Natural killer cell (primary cell): ENCODE data around the gene RAN. TPM values are rescaled to one million over a fixed set of nuclear protein-coding genes. Genes with fewer than 3 reads are reported as not detected.
A peak's percentile ranks its signal among the peaks of the same experiment; 100 is the strongest.

Experiments used
- ATAC-seq, 3 donors: fragments of 150-1000 bp in 2 of 3; fragments of 200-7000 bp in 1 of 3; cut with Tn5 transposase; 1 replicate in 1 of 3; 2 replicates in 2 of 3; pipeline ENCODE4 v1.10.0; 2021; ENCODE audit warnings: mild to moderate bottlenecking in 2 of 3, moderate library complexity in 2 of 3
- DNase-seq, 2 donors: peaks; one replicate each; pipeline versions ENCODE4 v3.0.0 to v3.0.0-alpha.2; 2013 to 2021; ENCODE audit warnings: mixed read lengths in 1 of 2
- H3K27ac ChIP-seq: one replicate; pipeline ENCODE4 v1.5.1; 2013; ENCODE audit warnings: mild to moderate bottlenecking, low read length
- H3K27me3 ChIP-seq: one replicate; pipeline ENCODE4 v1.6.1; 2013; ENCODE audit warnings: low read length; ENCODE audit not compliant: control insufficient read depth, insufficient read depth
- H3K36me3 ChIP-seq: one replicate; pipeline ENCODE4 v1.6.1; 2013; ENCODE audit warnings: low read length; ENCODE audit not compliant: control insufficient read depth, insufficient read depth
- H3K4me1 ChIP-seq: one replicate; pipeline ENCODE4 v1.6.1; 2013; ENCODE audit warnings: low read length; ENCODE audit not compliant: control insufficient read depth, insufficient read depth
- H3K4me3 ChIP-seq: one replicate; pipeline ENCODE4 v1.5.1; 2013; ENCODE audit warnings: low read length
- H3K9me3 ChIP-seq: one replicate; pipeline ENCODE4 v1.6.1; 2013; ENCODE audit warnings: low read length; ENCODE audit not compliant: control insufficient read depth, insufficient read depth
- H3K27ac Mint-ChIP-seq, 2 donors: one replicate each; pipeline ENCODE4 v1.8.0; 2022; ENCODE audit warnings: mild to moderate bottlenecking in 2 of 2, mixed read lengths in 2 of 2, moderate library complexity in 1 of 2
- H3K27me3 Mint-ChIP-seq, 2 donors: one replicate each; pipeline ENCODE4 v1.8.0; 2022; ENCODE audit warnings: low read depth in 2 of 2, mixed read lengths in 2 of 2
- H3K36me3 Mint-ChIP-seq: one replicate; pipeline ENCODE4 v1.8.0; 2022; ENCODE audit warnings: mixed read lengths
- H3K4me1 Mint-ChIP-seq, 2 donors: one replicate each; pipeline ENCODE4 v1.8.0; 2022; ENCODE audit warnings: mixed read lengths in 2 of 2
- H3K4me3 Mint-ChIP-seq: one replicate; pipeline ENCODE4 v1.8.0; 2022; ENCODE audit warnings: mild to moderate bottlenecking, moderate library complexity, mixed read lengths
- H3K9me3 Mint-ChIP-seq, 2 donors: one replicate each; pipeline ENCODE4 v1.8.0; 2022; ENCODE audit warnings: mixed read lengths in 2 of 2
- WGBS: methylation state at CpG from one replicate; pipeline ENCODE4 v1.1.7; 2013; ENCODE audit warnings: missing lambda C conversion rate; ENCODE audit not compliant: insufficient coverage; 5-methylcytosine and 5-hydroxymethylcytosine counted together
- intact Hi-C: fragments of 100-400 bp; cut with micrococcal nuclease; formaldehyde crosslinking; loops from one replicate; pipeline ENCODE4 v1.14.2; 2022
- total RNA-seq, 4 donors: library from RNA; stranded (reverse); fragments of 120-200 nt in 1 of 4; gene quantifications; one replicate each; pipeline versions ENCODE4 v1.2.3 to v1.2.4, GENCODE V29; 2013 to 2022
- TF ChIP-seq, protein P1 (sequence below): fragments of 200-600 bp; IDR thresholded peaks from one replicate; pipeline ENCODE4 v1.8.0; 2022; ENCODE audit warnings: antibody characterized with exemption

The RAN gene
- total RNA-seq, 3 donors from 2014 or later (not counting 1 experiment from before 2014, with no cell fraction given) = 244 to 264 (median 247) TPM

DNA sequence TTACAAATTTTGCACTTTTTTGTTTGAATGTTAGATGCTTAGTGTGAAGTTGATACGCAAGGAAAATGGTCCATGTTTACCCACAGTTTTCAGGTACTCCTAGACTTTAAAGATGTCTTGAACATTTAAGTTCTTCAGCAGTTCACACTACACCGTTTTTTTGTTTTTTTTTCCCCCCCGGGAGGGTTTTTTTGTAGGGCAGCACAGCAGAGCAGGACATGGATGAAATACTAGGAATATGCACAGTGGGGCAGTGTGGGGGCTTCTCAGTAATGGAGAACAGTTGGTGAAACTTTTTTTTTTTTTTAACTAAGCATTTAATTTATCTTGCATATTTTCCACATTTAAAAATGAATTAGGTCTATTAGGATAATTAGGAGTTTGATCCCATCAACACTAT is 4.9 kb downstream of the RAN start:
- peaks cover 44% of the 10 kb centered on the region for H3K36me3 ChIP-seq
- peaks cover 28% of the 10 kb centered on the region for H3K4me1 ChIP-seq
- H3K27ac Mint-ChIP-seq = peak overlapping the region in 1 of 2 donors; percentile 24
- DNase-seq (no peak), ATAC-seq (no peak)
- intact Hi-C loops = no loop called here
- peak overlapping the region; percentile 22 for H3K4me3 Mint-ChIP-seq
- H3K9me3 Mint-ChIP-seq = no peaks in the 10 kb centered on the region
- TF ChIP-seq, protein P1, sequence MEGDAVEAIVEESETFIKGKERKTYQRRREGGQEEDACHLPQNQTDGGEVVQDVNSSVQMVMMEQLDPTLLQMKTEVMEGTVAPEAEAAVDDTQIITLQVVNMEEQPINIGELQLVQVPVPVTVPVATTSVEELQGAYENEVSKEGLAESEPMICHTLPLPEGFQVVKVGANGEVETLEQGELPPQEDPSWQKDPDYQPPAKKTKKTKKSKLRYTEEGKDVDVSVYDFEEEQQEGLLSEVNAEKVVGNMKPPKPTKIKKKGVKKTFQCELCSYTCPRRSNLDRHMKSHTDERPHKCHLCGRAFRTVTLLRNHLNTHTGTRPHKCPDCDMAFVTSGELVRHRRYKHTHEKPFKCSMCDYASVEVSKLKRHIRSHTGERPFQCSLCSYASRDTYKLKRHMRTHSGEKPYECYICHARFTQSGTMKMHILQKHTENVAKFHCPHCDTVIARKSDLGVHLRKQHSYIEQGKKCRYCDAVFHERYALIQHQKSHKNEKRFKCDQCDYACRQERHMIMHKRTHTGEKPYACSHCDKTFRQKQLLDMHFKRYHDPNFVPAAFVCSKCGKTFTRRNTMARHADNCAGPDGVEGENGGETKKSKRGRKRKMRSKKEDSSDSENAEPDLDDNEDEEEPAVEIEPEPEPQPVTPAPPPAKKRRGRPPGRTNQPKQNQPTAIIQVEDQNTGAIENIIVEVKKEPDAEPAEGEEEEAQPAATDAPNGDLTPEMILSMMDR = no peak
- H3K4me3 ChIP-seq = no peak overlapping the region
- H3K27me3 ChIP-seq = no peaks in the 10 kb centered on the region
- peaks cover 30% of the 10 kb centered on the region for H3K36me3 Mint-ChIP-seq
- no peak overlapping the region for H3K27ac ChIP-seq
- no peaks in the 10 kb centered on the region for H3K9me3 ChIP-seq
- H3K4me1 Mint-ChIP-seq = peaks cover 35 to 58% of the 10 kb centered on the region in 2 donors
- WGBS = 100% methylated on average over 2 of the region's 3 CpGs
- no peaks in the 10 kb centered on the region for H3K27me3 Mint-ChIP-seq

DNA sequence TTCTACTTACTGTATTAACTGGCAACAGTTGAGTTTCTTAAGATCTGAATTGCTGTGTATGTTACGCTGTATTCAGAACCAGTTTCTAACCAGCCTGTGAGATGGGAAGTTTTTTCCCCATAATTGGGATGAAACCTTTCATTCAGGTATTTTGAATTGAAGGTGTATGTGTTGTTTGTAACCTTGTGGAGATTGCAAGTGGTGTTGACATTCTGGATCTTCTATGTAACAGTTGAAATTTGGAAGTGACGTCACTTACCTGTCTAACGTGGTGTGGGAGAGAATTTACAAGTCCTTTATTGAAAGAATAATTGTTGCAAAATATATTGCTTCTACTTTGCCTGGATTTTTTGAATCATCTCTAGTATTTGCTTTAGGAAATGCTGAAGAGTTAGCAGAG is 5.5 kb downstream of the RAN start:
- H3K9me3 Mint-ChIP-seq = no peaks in the 10 kb centered on the region
- DNase-seq (no peak), ATAC-seq (no peak)
- Histone ChIP-seq H3K9me3 (no peaks in the 10 kb centered on the region), H3K27me3 (no peaks in the 10 kb centered on the region), H3K4me1 (peaks cover 28% of the 10 kb centered on the region), H3K36me3 (peaks cover 44% of the 10 kb centered on the region), H3K4me3 (no peak overlapping the region), H3K27ac (no peak overlapping the region)
- no peaks in the 10 kb centered on the region for H3K27me3 Mint-ChIP-seq
- intact Hi-C loops = no loop called here
- H3K4me1 Mint-ChIP-seq = peaks cover 35 to 58% of the 10 kb centered on the region in 2 donors
- TF ChIP-seq, protein P1 = no peak
- H3K27ac Mint-ChIP-seq = peak overlapping the region in 1 of 2 donors; percentile 24
- peaks cover 30% of the 10 kb centered on the region for H3K36me3 Mint-ChIP-seq
- H3K4me3 Mint-ChIP-seq = no peak overlapping the region
- WGBS = 94% methylated on average over 3 of the region's 3 CpGs

DNA sequence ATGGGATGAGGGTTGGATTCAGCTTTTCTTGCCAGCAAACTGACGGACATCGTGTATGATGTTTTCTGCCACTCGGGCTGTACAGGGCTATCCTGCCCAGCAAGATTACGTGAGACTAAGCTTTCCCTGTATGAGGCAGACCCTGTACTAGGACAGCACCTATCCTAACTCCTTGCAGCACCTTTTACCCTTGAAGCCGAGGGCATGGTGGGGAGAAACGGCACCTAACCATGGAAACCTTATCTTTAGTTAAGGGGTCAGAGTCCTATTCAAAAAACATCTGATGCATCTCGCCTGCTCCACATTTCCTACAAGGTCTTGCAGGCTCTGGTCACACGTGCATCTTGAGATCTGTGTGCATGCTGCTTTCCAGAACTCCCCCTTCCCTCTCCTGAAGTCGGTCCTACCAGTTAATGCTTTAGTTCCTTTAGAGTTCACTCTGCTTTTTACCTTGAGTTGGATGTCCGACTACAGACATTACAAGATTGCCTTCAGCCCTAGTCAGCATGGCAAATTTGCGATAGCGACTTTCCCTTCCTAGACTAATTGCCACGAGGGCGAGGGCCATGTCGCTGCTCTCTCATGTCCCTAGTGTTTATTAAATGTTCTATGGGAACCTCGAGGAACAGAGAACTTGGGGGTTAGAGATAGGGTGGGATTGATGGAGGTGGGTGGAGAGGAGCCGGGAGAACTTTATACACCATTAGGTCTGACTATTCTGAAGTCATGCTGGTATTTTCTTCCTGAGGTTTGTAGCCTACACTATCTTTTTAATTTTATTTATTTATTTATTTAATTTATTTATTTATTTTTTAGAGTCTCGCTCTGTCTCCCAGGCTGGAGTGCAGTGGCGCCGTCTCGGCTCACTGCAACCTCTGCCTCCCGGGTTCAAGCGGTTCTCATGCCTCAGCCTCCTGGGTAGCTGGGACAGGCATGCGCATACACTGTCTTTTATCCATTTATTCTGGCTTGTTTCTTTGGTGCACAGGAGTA is 6.6 kb downstream of the RAN start:
- no peaks in the 10 kb centered on the region for H3K9me3 Mint-ChIP-seq

More for the DNA sequence above, 6.6 kb downstream of the RAN start:
- intact Hi-C loops = no loop called here
- DNase-seq = no peak
- H3K4me1 ChIP-seq = peaks cover 21% of the 10 kb centered on the region
- TF ChIP-seq, protein P1 = no peak
- H3K27ac Mint-ChIP-seq = peak overlapping the region; percentile 70 to 83
- peak in 1 of 3 donors; percentile 4 for ATAC-seq
- 87% methylated on average over 23 of the region's 24 CpGs for WGBS
- H3K36me3 ChIP-seq = peaks cover 38% of the 10 kb centered on the region
- H3K4me3 Mint-ChIP-seq = peak overlapping the region; percentile 78
- no peak overlapping the region for H3K4me3 ChIP-seq
- H3K27ac ChIP-seq = no peak overlapping the region
- peaks cover 30% of the 10 kb centered on the region for H3K36me3 Mint-ChIP-seq
- H3K9me3 ChIP-seq = no peaks in the 10 kb centered on the region
- H3K27me3 ChIP-seq = no peaks in the 10 kb centered on the region
- H3K27me3 Mint-ChIP-seq = no peaks in the 10 kb centered on the region
- H3K4me1 Mint-ChIP-seq = peaks cover 23 to 47% of the 10 kb centered on the region in 2 donors
